ENCODE data around the gene MACROH2A1.

DNA sequence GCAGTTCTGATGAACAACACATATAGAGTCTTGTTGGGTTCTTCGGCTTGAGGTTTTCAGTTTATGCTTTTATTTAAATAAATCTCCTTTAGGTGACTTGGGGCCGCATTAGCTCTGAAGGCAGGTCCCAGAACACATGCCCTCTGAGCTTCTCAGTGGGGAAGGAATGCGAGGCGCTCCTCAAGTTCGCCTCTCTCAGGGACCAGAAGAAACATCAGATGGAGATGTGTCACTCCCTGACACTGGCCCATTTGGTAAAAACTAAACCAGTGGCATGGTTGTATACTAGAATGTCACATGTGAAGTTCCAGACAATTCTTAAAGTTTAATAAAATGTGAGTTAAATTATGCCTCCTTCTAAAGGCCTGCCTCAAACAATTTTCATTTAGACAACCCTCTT lies 1.9 kb downstream of the MACROH2A1 start:
- no peak for TF ChIP-seq MYC (IDR thresholded peaks at IDR 0.05; ENCODE audit: borderline replicate concordance, low read length)
- TF ChIP-seq, protein P1, sequence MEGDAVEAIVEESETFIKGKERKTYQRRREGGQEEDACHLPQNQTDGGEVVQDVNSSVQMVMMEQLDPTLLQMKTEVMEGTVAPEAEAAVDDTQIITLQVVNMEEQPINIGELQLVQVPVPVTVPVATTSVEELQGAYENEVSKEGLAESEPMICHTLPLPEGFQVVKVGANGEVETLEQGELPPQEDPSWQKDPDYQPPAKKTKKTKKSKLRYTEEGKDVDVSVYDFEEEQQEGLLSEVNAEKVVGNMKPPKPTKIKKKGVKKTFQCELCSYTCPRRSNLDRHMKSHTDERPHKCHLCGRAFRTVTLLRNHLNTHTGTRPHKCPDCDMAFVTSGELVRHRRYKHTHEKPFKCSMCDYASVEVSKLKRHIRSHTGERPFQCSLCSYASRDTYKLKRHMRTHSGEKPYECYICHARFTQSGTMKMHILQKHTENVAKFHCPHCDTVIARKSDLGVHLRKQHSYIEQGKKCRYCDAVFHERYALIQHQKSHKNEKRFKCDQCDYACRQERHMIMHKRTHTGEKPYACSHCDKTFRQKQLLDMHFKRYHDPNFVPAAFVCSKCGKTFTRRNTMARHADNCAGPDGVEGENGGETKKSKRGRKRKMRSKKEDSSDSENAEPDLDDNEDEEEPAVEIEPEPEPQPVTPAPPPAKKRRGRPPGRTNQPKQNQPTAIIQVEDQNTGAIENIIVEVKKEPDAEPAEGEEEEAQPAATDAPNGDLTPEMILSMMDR (IDR thresholded peaks at IDR 0.05), result no peak
- TF ChIP-seq BHLHE40 (IDR thresholded peaks at IDR 0.05; ENCODE audit: low read depth, low read length), result no peak
- no peak for TF ChIP-seq CHD2 (IDR thresholded peaks at IDR 0.05; ENCODE audit: low read length, partially characterized antibody)
- no peak for TF ChIP-seq SMC3 (IDR thresholded peaks at IDR 0.05)
- no peak for TF ChIP-seq EP300 (IDR thresholded peaks at IDR 0.05)
- TF ChIP-seq, protein P2, sequence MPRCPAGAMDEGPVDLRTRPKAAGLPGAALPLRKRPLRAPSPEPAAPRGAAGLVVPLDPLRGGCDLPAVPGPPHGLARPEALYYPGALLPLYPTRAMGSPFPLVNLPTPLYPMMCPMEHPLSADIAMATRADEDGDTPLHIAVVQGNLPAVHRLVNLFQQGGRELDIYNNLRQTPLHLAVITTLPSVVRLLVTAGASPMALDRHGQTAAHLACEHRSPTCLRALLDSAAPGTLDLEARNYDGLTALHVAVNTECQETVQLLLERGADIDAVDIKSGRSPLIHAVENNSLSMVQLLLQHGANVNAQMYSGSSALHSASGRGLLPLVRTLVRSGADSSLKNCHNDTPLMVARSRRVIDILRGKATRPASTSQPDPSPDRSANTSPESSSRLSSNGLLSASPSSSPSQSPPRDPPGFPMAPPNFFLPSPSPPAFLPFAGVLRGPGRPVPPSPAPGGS (IDR thresholded peaks at IDR 0.05), result no peak
- no peak for TF ChIP-seq ZC3H11A (IDR thresholded peaks at IDR 0.05)
- TF ChIP-seq, protein P3, sequence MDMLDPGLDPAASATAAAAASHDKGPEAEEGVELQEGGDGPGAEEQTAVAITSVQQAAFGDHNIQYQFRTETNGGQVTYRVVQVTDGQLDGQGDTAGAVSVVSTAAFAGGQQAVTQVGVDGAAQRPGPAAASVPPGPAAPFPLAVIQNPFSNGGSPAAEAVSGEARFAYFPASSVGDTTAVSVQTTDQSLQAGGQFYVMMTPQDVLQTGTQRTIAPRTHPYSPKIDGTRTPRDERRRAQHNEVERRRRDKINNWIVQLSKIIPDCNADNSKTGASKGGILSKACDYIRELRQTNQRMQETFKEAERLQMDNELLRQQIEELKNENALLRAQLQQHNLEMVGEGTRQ (IDR thresholded peaks at IDR 0.05), result no peak
- no peak for TF ChIP-seq RNF2 (IDR thresholded peaks at IDR 0.05; ENCODE audit: borderline replicate concordance, low read depth)
- no peak for TF ChIP-seq FOSL2 (IDR thresholded peaks at IDR 0.05)
- TF ChIP-seq FOSL2 (CRISPR knock-in tag; IDR thresholded peaks at IDR 0.05), result no peak
- TF ChIP-seq, protein P4, sequence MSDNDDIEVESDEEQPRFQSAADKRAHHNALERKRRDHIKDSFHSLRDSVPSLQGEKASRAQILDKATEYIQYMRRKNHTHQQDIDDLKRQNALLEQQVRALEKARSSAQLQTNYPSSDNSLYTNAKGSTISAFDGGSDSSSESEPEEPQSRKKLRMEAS (IDR thresholded peaks at IDR 0.05), result no peak
- TF ChIP-seq RARB (CRISPR knock-in tag; IDR thresholded peaks at IDR 0.05), result no peak
